ENCODE data around the gene ABCC1.

GRCh38 chr16:16067127-16067526 is 117.7 kb downstream of the ABCC1 start:
- TF ChIP-seq, protein P1, sequence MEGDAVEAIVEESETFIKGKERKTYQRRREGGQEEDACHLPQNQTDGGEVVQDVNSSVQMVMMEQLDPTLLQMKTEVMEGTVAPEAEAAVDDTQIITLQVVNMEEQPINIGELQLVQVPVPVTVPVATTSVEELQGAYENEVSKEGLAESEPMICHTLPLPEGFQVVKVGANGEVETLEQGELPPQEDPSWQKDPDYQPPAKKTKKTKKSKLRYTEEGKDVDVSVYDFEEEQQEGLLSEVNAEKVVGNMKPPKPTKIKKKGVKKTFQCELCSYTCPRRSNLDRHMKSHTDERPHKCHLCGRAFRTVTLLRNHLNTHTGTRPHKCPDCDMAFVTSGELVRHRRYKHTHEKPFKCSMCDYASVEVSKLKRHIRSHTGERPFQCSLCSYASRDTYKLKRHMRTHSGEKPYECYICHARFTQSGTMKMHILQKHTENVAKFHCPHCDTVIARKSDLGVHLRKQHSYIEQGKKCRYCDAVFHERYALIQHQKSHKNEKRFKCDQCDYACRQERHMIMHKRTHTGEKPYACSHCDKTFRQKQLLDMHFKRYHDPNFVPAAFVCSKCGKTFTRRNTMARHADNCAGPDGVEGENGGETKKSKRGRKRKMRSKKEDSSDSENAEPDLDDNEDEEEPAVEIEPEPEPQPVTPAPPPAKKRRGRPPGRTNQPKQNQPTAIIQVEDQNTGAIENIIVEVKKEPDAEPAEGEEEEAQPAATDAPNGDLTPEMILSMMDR (conservative IDR thresholded peaks at IDR 0.05; ENCODE audit: low read depth, low read length), result no peak
- no peak for TF ChIP-seq EZH2 (IDR thresholded peaks at IDR 0.05; ENCODE audit: low read length, unreplicated experiment)

Data from PC-3 (cell line).